H1 (cell line): ENCODE results near the gene ADCY5. TPM values are rescaled to one million over a fixed set of nuclear protein-coding genes. Genes with fewer than 3 reads are reported as not detected.

Source experiments
- CTCF ChIA-PET: fragments of 300-600 bp; sonication (Branson Sonifier 250); formaldehyde crosslinking; loops from one replicate; lab custom pipeline; 2021; ENCODE audit not compliant: partially characterized antibody; lab: Charles Lee
- POLR2A ChIA-PET: fragments of 300-600 bp; sonication (Branson Sonifier 250); formaldehyde crosslinking; loops from one replicate; lab custom pipeline; 2021; ENCODE audit warnings: inconsistent platforms; ENCODE audit not compliant: partially characterized antibody; lab: Charles Lee
- DNase-seq, 2 experiments: peaks; one replicate each; pipeline versions ENCODE4 v3.0.0 to v3.0.0-alpha.2; 2010 to 2022; ENCODE audit warnings: low spot score in 2 of 2, low read depth in 1 of 2, mixed read lengths in 1 of 2
- FAIRE-seq: peaks from 2 replicates; lab custom pipeline; 2011; peaks lifted over from hg19 to GRCh38; lab: Jason Lieb, UNC
- H2AFZ ChIP-seq: 2 replicates; pipeline ENCODE4 v1.8.1; 2012; ENCODE audit warnings: low read length, inconsistent platforms
- H2AK5ac ChIP-seq: 2 replicates; pipeline ENCODE4 v1.6.1; 2013; ENCODE audit warnings: low read depth, low read length
- H2BK120ac ChIP-seq: replicated peaks from 2 replicates; pipeline ENCODE3; 2013; ENCODE audit warnings: low read depth, low read length, inconsistent platforms
- H2BK12ac ChIP-seq: 2 replicates; pipeline ENCODE4 v1.6.1; 2013; ENCODE audit warnings: low read depth, low read length
- H2BK15ac ChIP-seq: 2 replicates; pipeline ENCODE4 v1.6.1; 2013; ENCODE audit warnings: low read length
- H2BK20ac ChIP-seq: 2 replicates; pipeline ENCODE4 v1.6.1; 2013; ENCODE audit warnings: low read length
- H2BK5ac ChIP-seq: 2 replicates; pipeline ENCODE4 v1.6.1; 2013; ENCODE audit warnings: low read depth, low read length
- H3K14ac ChIP-seq: 2 replicates; pipeline ENCODE4 v1.6.1; 2013; ENCODE audit warnings: inconsistent platforms; ENCODE audit not compliant: insufficient read length
- H3K18ac ChIP-seq: 2 replicates; pipeline ENCODE4 v1.6.1; 2013; ENCODE audit warnings: low read length; ENCODE audit errors: extremely low read depth
- H3K23ac ChIP-seq: 2 replicates; pipeline ENCODE4 v1.6.1; 2013; ENCODE audit warnings: inconsistent platforms; ENCODE audit not compliant: insufficient read length
- H3K23me2 ChIP-seq: 2 replicates; pipeline ENCODE4 v1.6.1; 2013; ENCODE audit warnings: low read depth, low read length
- H3K27ac ChIP-seq: 2 replicates; pipeline ENCODE4 v1.6.1; 2011; ENCODE audit warnings: low read depth, low read length, inconsistent platforms
- H3K27me3 ChIP-seq, 4 experiments: replicated peaks in 1 of 4; 1 replicate in 1 of 4; 2 replicates in 3 of 4; pipeline versions ENCODE4 v1.6.1 to v1.8.1; 2011 to 2013; ENCODE audit warnings: low read length in 3 of 4, mild to moderate bottlenecking in 3 of 4, inconsistent platforms in 2 of 4, mixed read lengths in 2 of 4, moderate library complexity in 1 of 4; ENCODE audit not compliant: control insufficient read depth in 3 of 4, insufficient read depth in 3 of 4; ENCODE audit errors: extremely low read depth in 1 of 4
- H3K36me3 ChIP-seq, 4 experiments: 2 replicates each; pipeline versions ENCODE4 v1.6.1 to v1.8.1; 2011 to 2013; ENCODE audit warnings: mild to moderate bottlenecking in 4 of 4, low read length in 3 of 4, moderate library complexity in 2 of 4, control low read depth in 1 of 4, inconsistent platforms in 1 of 4; ENCODE audit not compliant: insufficient read depth in 4 of 4, control insufficient read depth in 2 of 4
- H3K4ac ChIP-seq: replicated peaks from 2 replicates; pipeline ENCODE3; 2013; ENCODE audit warnings: low read length, low read depth, mixed read lengths, inconsistent platforms; ENCODE audit not compliant: insufficient read length
- H3K4me1 ChIP-seq, 4 experiments: replicated peaks in 1 of 4; 1 replicate in 1 of 4; 2 replicates in 3 of 4; pipeline versions ENCODE4 v1.6.1 to v1.8.1; 2011 to 2013; ENCODE audit warnings: low read length in 3 of 4, inconsistent platforms in 2 of 4, mixed read lengths in 1 of 4; ENCODE audit not compliant: insufficient read depth in 4 of 4, control insufficient read depth in 3 of 4
- H3K4me2 ChIP-seq, 2 experiments: 2 replicates each; pipeline versions ENCODE4 v1.6.1 to v1.8.1; 2011 to 2013; ENCODE audit warnings: low read depth in 2 of 2, low read length in 2 of 2, control low read depth in 1 of 2, inconsistent platforms in 1 of 2, mild to moderate bottlenecking in 1 of 2; ENCODE audit not compliant: insufficient read depth in 1 of 2
- H3K4me3 ChIP-seq, 4 experiments: fragments of 200-600, 300-600 bp in 1 of 4; sonication (generic), shearing (Covaris generic), sonication (Bioruptor Twin) in 1 of 4; 2 replicates each; pipeline versions ENCODE4 v1.5.1 to v1.8.1; 2011 to 2016; ENCODE audit warnings: low read length in 4 of 4, low read depth in 3 of 4, control low read depth in 2 of 4, inconsistent platforms in 2 of 4, mild to moderate bottlenecking in 2 of 4, mixed read lengths in 1 of 4, moderate library complexity in 1 of 4; ENCODE audit not compliant: insufficient read depth in 2 of 4; ENCODE audit errors: extremely low read depth in 1 of 4
- H3K56ac ChIP-seq: replicated peaks from 2 replicates; pipeline ENCODE3; 2013; ENCODE audit warnings: low read depth, mild to moderate bottlenecking, mixed read lengths, low read length, inconsistent platforms; ENCODE audit not compliant: insufficient read length
- H3K79me1 ChIP-seq: 2 replicates; pipeline ENCODE4 v1.6.1; 2013; ENCODE audit warnings: low read depth, low read length, control low read depth
- H3K79me2 ChIP-seq, 2 experiments: 2 replicates each; pipeline versions ENCODE4 v1.6.1 to v1.8.1; 2012 to 2013; ENCODE audit warnings: low read length in 2 of 2, mild to moderate bottlenecking in 2 of 2, inconsistent platforms in 1 of 2; ENCODE audit not compliant: insufficient read depth in 2 of 2, control insufficient read depth in 1 of 2
- H3K9ac ChIP-seq, 4 experiments: replicated peaks in 1 of 4; 1 replicate in 1 of 4; 2 replicates in 3 of 4; pipeline versions ENCODE4 v1.6.1 to v1.8.1; 2011 to 2013; ENCODE audit warnings: low read depth in 3 of 4, low read length in 3 of 4, control low read depth in 2 of 4, mild to moderate bottlenecking in 2 of 4, moderate library complexity in 2 of 4, inconsistent platforms in 1 of 4; ENCODE audit errors: extremely low read depth in 1 of 4
- H3K9me3 ChIP-seq, 2 experiments: 2 replicates each; pipeline versions ENCODE4 v1.6.1 to v1.8.1; 2012 to 2013; ENCODE audit warnings: mild to moderate bottlenecking in 2 of 2, moderate library complexity in 2 of 2, control low read depth in 1 of 2, inconsistent platforms in 1 of 2, low read depth in 1 of 2, low read length in 1 of 2, mixed read lengths in 1 of 2; ENCODE audit not compliant: insufficient read depth in 2 of 2
- H4K20me1 ChIP-seq, 2 experiments: replicated peaks in 1 of 2; 2 replicates each; pipeline versions ENCODE3 to v1.8.1; 2011 to 2013; ENCODE audit warnings: inconsistent platforms in 2 of 2, low read length in 2 of 2, mild to moderate bottlenecking in 1 of 2; ENCODE audit not compliant: insufficient read depth in 2 of 2, control insufficient read depth in 1 of 2
- H4K5ac ChIP-seq: 2 replicates; pipeline ENCODE4 v1.6.1; 2013; ENCODE audit warnings: low read length, low read depth, mixed read lengths, inconsistent platforms; ENCODE audit not compliant: insufficient read length
- H4K8ac ChIP-seq: 2 replicates; pipeline ENCODE4 v1.8.0; 2013; ENCODE audit warnings: mild to moderate bottlenecking, moderate library complexity, low read length, inconsistent platforms; ENCODE audit not compliant: insufficient read depth; ENCODE audit errors: extremely low read depth
- H4K91ac ChIP-seq: replicated peaks from 2 replicates; pipeline ENCODE3; 2013; ENCODE audit warnings: low read length, mixed read lengths, inconsistent platforms; ENCODE audit not compliant: insufficient read length
- CBX8 ChIP-seq: fragments of 300-800, 300-1000 bp; sonication (generic); IDR thresholded peaks from 2 replicates; pipeline ENCODE4 v1.7.1; 2016; ENCODE audit warnings: low read depth, low read length, borderline replicate concordance
- CEBPB ChIP-seq: IDR thresholded peaks from 2 replicates; pipeline ENCODE4 v1.6.1; 2012; ENCODE audit warnings: low read depth, low read length
- CHD2 ChIP-seq: IDR thresholded peaks from 2 replicates; pipeline ENCODE4 v1.6.1; 2012; ENCODE audit warnings: low read length, improper control_type of control experiment
- WGBS, 2 experiments: shearing (Covaris generic) in 1 of 2; methylation state at CpG; one replicate each; pipeline versions ENCODE4 v1.1.6 to v1.1.7; 2013 to 2015; ENCODE audit warnings: low lambda C conversion rate in 2 of 2, mixed read lengths in 2 of 2, inconsistent platforms in 1 of 2, low coverage in 1 of 2, missing lambda C conversion rate in 1 of 2; ENCODE audit not compliant: insufficient replicate concordance in 2 of 2, insufficient coverage in 1 of 2, insufficient read length in 1 of 2; ENCODE audit errors: extremely low coverage in 1 of 2, missing lambda C conversion rate in 1 of 2; 5-methylcytosine and 5-hydroxymethylcytosine counted together
- polyA plus RNA-seq, 7 experiments: library from polyadenylated mRNA; depleted of rRNA in 3 of 7; stranded (reverse) in 5 of 7; unstranded in 2 of 7; fragments of >200 nt in 5 of 7; fragments of 200-250 nt in 2 of 7; gene quantifications; 1 replicate in 5 of 7; 2 replicates in 1 of 7; 4 replicates in 1 of 7; pipeline versions ENCODE4 v1.2.1 to v1.2.3, GENCODE V29; 2011 to 2013; ENCODE audit warnings: missing spikeins in 2 of 7, mixed read lengths in 2 of 7
- total RNA-seq: library from RNA; stranded (reverse); fragmentation: NEBNext Ultra II Directional; extraction: Animal tissue kit (Norgen Biotek cat#: 25700); gene quantifications from 2 replicates; pipeline ENCODE4 v1.2.1, GENCODE V29; 2021

Gene ADCY5
- total and polyA plus RNA-seq, 2 of the 8 experiments (the other 6 are each of a cell fraction or from before 2014, with no cell fraction given): 18.9 to 40.8 TPM

- Histone ChIP-seq H3K4me3 (no peak overlapping the region), H4K5ac (no peak overlapping the region), H4K91ac (no peak overlapping the region), H4K20me1 (no peaks in the 10 kb centered on the region), H3K56ac (no peak overlapping the region), H3K9ac (no peak overlapping the region)
- TF ChIP-seq CEBPB: no peak
- TF ChIP-seq CHD2: no peak
- no peak for TF ChIP-seq CBX8
- TF ChIP-seq, all 59 proteins: peak for 0
- Histone ChIP-seq H3K14ac (no peak overlapping the region), H2BK15ac (no peak overlapping the region), H3K27ac (no peak overlapping the region), H2BK120ac (no peak overlapping the region), H2BK12ac (no peak overlapping the region), H2BK20ac (no peak overlapping the region; the same call in 1 of the 2 replicates), H3K79me2 (no peaks in the 10 kb centered on the region), H4K8ac (peak overlapping the region; percentile 38; the same call in 1 of the 2 replicates), H2AFZ (no peak overlapping the region), H2AK5ac (no peak overlapping the region), H3K23ac (no peak overlapping the region), H2BK5ac (no peak overlapping the region), H3K27me3 (no peaks in the 10 kb centered on the region), H3K4me1 (no peaks in the 10 kb centered on the region), H3K18ac (no peak overlapping the region), H3K79me1 (no peaks in the 10 kb centered on the region), H3K36me3 (no peaks in the 10 kb centered on the region), H3K4me2 (no peak overlapping the region), H3K4ac (no peak overlapping the region), H3K9me3 (no peaks in the 10 kb centered on the region), H3K23me2 (no peaks in the 10 kb centered on the region)
- 86% methylated on average over 11 of the region's 11 CpGs; no CpG with 5 or more reads in 1 of the 2 experiments for WGBS, 2 experiments
- no peak for DNase-seq
- FAIRE-seq: no peak
- ChIA-PET POLR2A (no interaction called here), CTCF (interaction anchor here (0.7 to 1.5 kb wide), 4 partner anchors 11 to 96 kb away, joined by 3 to 5 read pairs (median 4); no protein-coding TSS in a partner anchor)
Observed at GRCh38 chr3:123469323-123469995, 20.6 kb upstream of the ADCY5 start.
